Measurements from ENCODE around the gene SIPA1. TPM values are rescaled to one million over a fixed set of nuclear protein-coding genes. Genes with fewer than 3 reads are reported as not detected.
A peak's percentile ranks its signal among the peaks of the same experiment; 100 is the strongest.

SIPA1 gene
- total RNA-seq, 1 donor: 154 TPM

GRCh38 chr11:65640483-65641296 is 2.8 kb downstream of the SIPA1 start:
- DNase-seq (ENCODE audit: low read depth in 2 of 3, low spot score in 2 of 3): peak in 2 of 3 donors; percentile 92 to 97

- no peak for DNase-seq (ENCODE audit: low read depth in 2 of 3, low spot score in 2 of 3)
Measured at GRCh38 chr11:65641297-65642013, 3.6 kb downstream of the SIPA1 start.

- DNase-seq (ENCODE audit: low read depth in 2 of 3, low spot score in 2 of 3): no peak
Measured at GRCh38 chr11:65642014-65642671, 4.2 kb downstream of the SIPA1 start.

- DNase-seq (ENCODE audit: low read depth in 2 of 3, low spot score in 2 of 3): no peak
Measured at GRCh38 chr11:65643971-65644370, 6.1 kb downstream of the SIPA1 start.

GRCh38 chr11:65644837-65645236 is 6.9 kb downstream of the SIPA1 start:
- DNase-seq (ENCODE audit: low read depth in 2 of 3, low spot score in 2 of 3): no peak

GRCh38 chr11:65645710-65646109 is 7.8 kb downstream of the SIPA1 start:
- no peak for DNase-seq (ENCODE audit: low read depth in 2 of 3, low spot score in 2 of 3)

- DNase-seq (ENCODE audit: low read depth in 2 of 3, low spot score in 2 of 3): no peak
Measured at GRCh38 chr11:65646288-65646957, 8.5 kb downstream of the SIPA1 start.

GRCh38 chr11:65646958-65647701 is 9.2 kb downstream of the SIPA1 start:
- no peak for DNase-seq (ENCODE audit: low read depth in 2 of 3, low spot score in 2 of 3)

GRCh38 chr11:65648997-65649493 is 11.1 kb downstream of the SIPA1 start:
- no peak for DNase-seq (ENCODE audit: low read depth in 2 of 3, low spot score in 2 of 3)

GRCh38 chr11:65649656-65650546 is 12.0 kb downstream of the SIPA1 start:
- DNase-seq (ENCODE audit: low read depth in 2 of 3, low spot score in 2 of 3): no peak

GRCh38 chr11:65650547-65651338 is 12.8 kb downstream of the SIPA1 start:
- no peak for DNase-seq (ENCODE audit: low read depth in 2 of 3, low spot score in 2 of 3)

- no peak for DNase-seq (ENCODE audit: low read depth in 2 of 3, low spot score in 2 of 3)
Measured at GRCh38 chr11:65651339-65651588, 13.4 kb downstream of the SIPA1 start.

GRCh38 chr11:65651589-65652510 is 13.9 kb downstream of the SIPA1 start:
- DNase-seq (ENCODE audit: low read depth in 2 of 3, low spot score in 2 of 3): no peak

- DNase-seq (ENCODE audit: low read depth in 2 of 3, low spot score in 2 of 3): peak; percentile 93 to 98 (median 96)
Measured at GRCh38 chr11:65652511-65653228, 14.8 kb downstream of the SIPA1 start.

GRCh38 chr11:65653229-65654225 is 15.6 kb downstream of the SIPA1 start:
- DNase-seq (ENCODE audit: low read depth in 2 of 3, low spot score in 2 of 3): no peak

Data from hematopoietic multipotent progenitor cell (in vitro differentiated cells).